A549 (cell line): ENCODE data around the gene GLT1D1.

Experiments used
- CTCF ChIP-seq: fragments of >200 bp; sonication (Bioruptor Twin); formaldehyde crosslinking; IDR thresholded peaks from 3 replicates; pipeline ENCODE4 v1.5.1; 2016
- HOXB5 ChIP-seq: fragments of 250-450 bp; sonication (Bioruptor Pico); IDR thresholded peaks from 2 replicates; pipeline ENCODE4 v1.5.0; 2020; ENCODE audit warnings: mild to moderate bottlenecking, moderate library complexity
- JUNB ChIP-seq: fragments of >200 bp; sonication (Bioruptor Twin); formaldehyde crosslinking; IDR thresholded peaks from 2 replicates; pipeline ENCODE4 v1.6.1; 2016
- KDM1A ChIP-seq: fragments of 200-600 bp; sonication (generic); IDR thresholded peaks from 2 replicates; pipeline ENCODE4 v1.6.1; 2016; ENCODE audit warnings: low read depth, mild to moderate bottlenecking
- MAX ChIP-seq: IDR thresholded peaks from 2 replicates; pipeline ENCODE4 v1.6.1; 2012
- PHF8 ChIP-seq: fragments of 200-600 bp; sonication (generic); IDR thresholded peaks from 2 replicates; pipeline ENCODE4 v1.6.1; 2016; ENCODE audit warnings: low read depth, mild to moderate bottlenecking, antibody characterized with exemption, moderate library complexity, borderline replicate concordance
- POLR2A ChIP-seq: IDR thresholded peaks from 2 replicates; pipeline ENCODE4 v1.6.1; 2012; ENCODE audit warnings: mild to moderate bottlenecking, low read length
- TF ChIP-seq, protein P1 (sequence below): fragments of 450-650 bp; IDR thresholded peaks from 2 replicates; pipeline ENCODE4 v1.6.1; 2014; ENCODE audit warnings: antibody characterized with exemption

GRCh38 chr12:128968668-128969067 is 115.4 kb downstream of the GLT1D1 start:
- TF ChIP-seq POLR2A (no peak), CTCF (no peak), PHF8 (no peak), HOXB5 (CRISPR knock-in tag) (no peak), JUNB (no peak), KDM1A (no peak), MAX (no peak)
- TF ChIP-seq, protein P1, sequence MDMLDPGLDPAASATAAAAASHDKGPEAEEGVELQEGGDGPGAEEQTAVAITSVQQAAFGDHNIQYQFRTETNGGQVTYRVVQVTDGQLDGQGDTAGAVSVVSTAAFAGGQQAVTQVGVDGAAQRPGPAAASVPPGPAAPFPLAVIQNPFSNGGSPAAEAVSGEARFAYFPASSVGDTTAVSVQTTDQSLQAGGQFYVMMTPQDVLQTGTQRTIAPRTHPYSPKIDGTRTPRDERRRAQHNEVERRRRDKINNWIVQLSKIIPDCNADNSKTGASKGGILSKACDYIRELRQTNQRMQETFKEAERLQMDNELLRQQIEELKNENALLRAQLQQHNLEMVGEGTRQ = no peak
